GM18498 (cell line): ENCODE results near the gene TRPM8.

Experiments used
- ATAC-seq: cut with Tn5 transposase; IDR thresholded peaks from one replicate; pipeline ENCODE4 v1.9.1; 2021; ENCODE audit warnings: mild to moderate bottlenecking, moderate library complexity; ENCODE audit not compliant: unreplicated experiment

Gene TRPM8

GRCh38 chr2:233972941-233973575, 55.9 kb downstream of the TRPM8 start:
- no peak for ATAC-seq

DNA sequence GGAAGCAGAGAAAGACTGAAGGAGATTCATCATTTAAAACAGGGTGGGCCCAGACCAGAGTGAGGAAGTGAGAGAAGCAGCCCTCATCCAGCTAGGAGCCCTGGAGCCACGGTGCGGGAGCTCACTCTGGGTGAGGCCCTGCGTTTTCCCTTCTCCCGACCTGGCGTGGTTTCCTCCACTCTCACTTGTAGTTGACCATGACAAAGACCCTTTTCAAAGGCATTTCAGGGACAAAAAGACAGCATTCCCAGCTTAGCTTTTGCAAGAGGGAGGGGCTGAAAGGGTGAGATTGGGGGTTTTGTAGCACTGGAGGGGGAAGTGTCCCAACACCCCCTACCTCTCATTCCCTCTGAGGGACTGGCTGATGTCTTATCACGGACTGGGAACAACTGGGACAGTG, 56.6 kb downstream of the TRPM8 start:
- ATAC-seq = no peak

DNA sequence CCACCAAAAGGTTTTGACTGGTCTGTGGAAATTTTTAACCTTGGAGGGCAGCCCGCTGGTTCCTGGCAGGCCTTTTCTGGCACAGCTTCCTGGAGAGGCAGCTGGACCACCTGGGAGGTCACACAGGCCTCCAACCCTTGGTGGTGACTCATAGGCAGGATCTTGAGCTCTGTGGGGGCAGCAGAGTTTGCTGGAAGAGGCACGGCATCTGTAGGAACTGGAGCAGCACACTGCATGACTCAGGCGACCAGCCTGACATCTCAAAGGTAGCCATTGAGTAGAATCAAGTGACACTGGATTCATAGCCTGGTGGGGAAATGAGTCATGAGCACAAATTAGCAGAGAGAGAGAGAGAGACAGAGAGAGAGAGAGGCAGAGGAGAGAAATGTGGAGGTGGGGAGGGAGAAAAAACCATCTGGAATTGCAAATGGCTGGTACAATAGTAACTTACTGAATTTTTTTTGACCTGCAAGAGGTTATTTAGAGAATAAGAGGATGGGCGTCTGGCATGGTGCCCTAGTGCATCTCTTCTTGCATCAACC, 57.4 kb downstream of the TRPM8 start:
- ATAC-seq = no peak

DNA sequence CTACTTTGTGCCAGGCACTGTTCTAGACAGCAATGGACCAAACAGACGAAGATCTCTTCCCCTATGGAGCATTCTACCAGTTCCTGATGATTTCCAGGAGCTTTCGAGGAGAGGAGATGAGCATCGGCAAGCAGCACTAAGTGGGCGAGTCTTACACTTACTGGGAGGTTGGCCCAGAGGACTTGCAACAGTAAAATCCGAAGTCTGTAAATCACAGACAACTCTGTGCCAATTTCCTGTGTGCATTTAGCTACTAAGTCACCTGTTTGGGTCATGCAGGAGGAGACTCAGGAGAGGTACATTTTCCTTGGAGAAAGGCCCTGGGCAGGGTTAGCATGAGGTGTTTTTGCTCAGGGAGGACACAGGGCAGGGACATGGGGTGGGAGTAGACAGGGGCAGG, 58.9 kb downstream of the TRPM8 start:
- ATAC-seq = no peak

GRCh38 chr2:233976690-233977294, 59.6 kb downstream of the TRPM8 start:
- ATAC-seq = no peak

DNA sequence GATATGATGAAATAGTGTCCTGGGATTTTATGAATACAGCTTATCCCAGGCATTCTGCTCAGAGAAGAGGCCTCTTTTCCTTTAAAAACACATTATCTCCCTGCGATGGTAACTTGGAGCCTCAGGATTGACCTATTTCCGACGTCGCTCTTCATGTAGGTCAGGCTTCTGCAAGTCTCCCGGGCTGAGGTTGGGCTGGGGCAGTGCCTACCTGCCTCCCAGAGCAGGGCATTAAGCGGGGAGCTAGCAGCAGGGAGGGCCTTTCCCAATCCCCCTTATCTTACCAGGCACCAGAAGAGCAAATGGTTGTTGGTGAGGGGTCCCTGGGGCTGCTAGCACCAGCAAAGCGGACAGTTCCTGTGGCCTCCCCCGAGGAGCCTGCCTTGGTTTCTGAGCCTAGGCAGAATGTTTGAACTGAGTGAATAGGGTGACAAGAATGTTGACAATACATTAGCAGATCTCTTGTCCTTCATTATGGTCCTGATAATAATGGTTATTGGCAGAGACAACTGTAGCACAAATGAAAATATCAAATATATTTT, 60.2 kb downstream of the TRPM8 start:
- no peak for ATAC-seq

- ATAC-seq = no peak
Measured at GRCh38 chr2:233979748-233980147, 62.6 kb downstream of the TRPM8 start.

GRCh38 chr2:233980955-233981561, 63.9 kb downstream of the TRPM8 start:
- no peak for ATAC-seq

DNA sequence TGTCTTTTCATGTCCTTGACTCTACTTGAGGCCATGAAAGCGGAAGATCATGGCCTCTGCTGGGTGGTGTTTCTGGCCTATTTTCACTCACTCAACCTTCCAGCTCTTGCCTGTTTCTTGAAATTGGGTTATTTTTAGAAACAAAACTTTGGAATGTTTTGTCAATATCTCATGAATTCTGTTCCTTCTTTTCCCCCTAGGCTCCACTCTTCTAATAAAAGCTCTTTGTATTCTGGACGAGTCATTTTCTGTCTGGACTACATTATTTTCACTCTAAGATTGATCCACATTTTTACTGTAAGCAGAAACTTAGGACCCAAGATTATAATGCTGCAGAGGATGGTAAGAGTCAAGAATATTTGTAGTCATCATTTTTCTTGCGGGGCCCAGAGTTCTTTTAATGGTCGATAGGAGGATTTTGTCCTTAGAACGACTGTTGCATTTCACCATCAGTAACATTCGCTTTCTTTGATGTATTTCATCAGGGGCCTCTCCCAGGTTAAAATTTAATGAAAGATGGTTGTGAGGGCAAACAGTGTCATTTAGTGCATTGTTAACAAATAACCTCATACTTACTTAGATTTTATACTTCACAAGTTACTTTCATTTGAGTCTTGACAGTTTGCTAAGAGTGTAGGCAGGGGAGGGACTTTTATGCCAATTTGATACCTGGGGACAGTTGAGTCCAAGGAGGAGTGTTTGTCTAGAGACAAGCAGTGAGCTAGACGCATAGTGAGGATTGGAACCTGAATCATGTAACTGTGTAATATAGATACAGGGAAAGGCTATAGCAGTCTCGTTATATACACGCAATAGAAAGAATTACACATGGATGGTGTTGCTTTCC, 64.6 kb downstream of the TRPM8 start:
- ATAC-seq = no peak

- ATAC-seq = no peak
Measured at GRCh38 chr2:233982421-233983121, 65.4 kb downstream of the TRPM8 start.

- no peak for ATAC-seq
Measured at GRCh38 chr2:233983445-233983844, 66.3 kb downstream of the TRPM8 start.

DNA sequence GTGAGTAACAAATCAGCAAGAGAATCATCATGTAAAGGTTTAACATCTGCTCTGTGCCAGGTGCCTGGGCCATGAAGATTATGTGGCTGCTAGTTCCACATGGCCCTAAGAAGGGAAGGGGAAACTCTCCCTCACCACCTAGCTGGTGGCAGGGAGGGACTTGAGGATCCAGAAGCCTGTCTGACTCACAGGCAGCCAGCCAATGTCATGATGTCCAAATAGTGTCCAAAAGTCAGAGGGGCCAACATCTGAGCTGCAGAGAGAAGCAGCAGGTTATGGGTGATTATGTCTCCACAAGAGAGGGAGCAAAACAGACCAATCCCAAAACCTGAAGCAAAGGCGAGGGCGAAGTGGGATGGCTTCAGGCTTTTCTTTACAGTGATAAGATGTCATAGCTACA, 71.4 kb downstream of the TRPM8 start:
- no peak for ATAC-seq

- ATAC-seq = no peak
Measured at GRCh38 chr2:233989221-233989858, 72.2 kb downstream of the TRPM8 start.

DNA sequence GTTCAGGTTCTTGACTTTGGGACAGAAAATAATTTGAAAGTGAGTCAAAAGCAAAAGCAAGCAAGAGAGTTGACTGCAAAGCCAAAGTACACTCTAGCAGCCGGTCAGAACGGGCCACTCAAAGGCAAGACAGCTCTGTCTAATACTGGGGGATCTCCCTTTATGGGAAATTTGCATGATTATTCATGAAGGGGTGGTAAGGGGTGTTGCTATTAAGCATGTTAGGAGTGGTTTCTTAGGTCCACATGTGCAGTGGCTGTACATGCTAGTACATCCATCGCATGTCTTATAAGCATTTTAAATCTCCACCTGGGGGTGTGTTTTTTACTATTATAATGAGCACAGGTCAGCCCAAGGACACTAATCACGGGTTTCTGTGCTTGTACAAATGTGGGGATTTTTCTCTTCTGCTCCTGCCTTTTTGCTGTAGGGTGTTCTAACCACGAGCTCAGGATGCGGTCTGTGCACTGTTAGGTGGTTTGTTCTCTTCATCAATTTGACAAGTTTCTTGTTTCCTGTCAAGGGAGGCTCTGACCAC, 73.2 kb downstream of the TRPM8 start:
- peak; percentile 62 for ATAC-seq

DNA sequence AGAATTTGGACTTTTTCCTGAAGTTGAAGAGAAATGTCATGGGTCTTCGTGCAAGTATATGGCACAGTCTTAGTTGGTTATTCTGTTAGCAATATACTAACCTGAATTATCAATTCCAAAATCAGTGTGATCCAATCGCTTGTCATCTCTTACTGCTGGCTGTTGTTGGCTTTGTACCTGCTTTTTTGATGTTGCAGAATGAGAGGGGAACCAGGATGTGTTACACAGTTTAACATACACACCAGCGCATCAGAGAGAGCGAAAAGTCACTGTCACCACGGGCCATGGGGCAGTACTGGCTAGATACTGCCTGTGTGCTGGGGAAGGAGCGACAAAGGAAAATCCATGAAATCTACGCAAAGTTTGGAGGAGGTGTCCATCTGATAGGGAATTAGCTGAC, 74.0 kb downstream of the TRPM8 start:
- ATAC-seq = no peak

- no peak for ATAC-seq
Measured at GRCh38 chr2:233992513-233993217, 75.5 kb downstream of the TRPM8 start.

DNA sequence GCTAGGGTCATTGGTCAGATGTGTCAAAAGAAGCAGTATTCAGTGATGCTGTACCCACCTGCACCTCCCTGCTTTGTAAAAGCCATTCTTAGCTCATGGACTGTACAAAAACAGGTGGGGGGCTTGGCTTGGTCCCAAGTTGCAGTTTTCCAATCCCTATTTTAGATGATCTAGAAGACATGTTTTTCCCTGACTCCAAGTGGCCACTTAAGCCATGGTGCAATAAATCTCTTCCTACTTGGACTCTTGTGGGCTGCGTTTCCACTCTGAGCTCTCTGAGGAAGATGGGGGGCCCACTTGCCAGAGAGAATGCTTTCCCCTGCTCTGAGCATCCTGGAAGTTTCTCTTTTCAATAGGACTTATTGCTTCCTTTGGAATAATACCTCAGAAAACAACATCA, 76.3 kb downstream of the TRPM8 start:
- no peak for ATAC-seq

GRCh38 chr2:233994151-233994550, 77.0 kb downstream of the TRPM8 start:
- ATAC-seq = no peak

- no peak for ATAC-seq
Measured at GRCh38 chr2:233996000-233996399, 78.8 kb downstream of the TRPM8 start.
